GM18873 (cell line): Measurements from ENCODE around the gene FAM228B.
"Not testable (repeated sequence)": the region's sequence is repeated elsewhere in the genome, so short reads cannot be mapped to it uniquely, and the experiment has no call there.

Experiments used
- ATAC-seq: cut with Tn5 transposase; IDR thresholded peaks from one replicate; pipeline ENCODE4 v1.9.1; 2021; ENCODE audit warnings: mild to moderate bottlenecking, moderate library complexity, moderate number of reproducible peaks; ENCODE audit not compliant: unreplicated experiment, low FRiP score

Gene FAM228B

DNA sequence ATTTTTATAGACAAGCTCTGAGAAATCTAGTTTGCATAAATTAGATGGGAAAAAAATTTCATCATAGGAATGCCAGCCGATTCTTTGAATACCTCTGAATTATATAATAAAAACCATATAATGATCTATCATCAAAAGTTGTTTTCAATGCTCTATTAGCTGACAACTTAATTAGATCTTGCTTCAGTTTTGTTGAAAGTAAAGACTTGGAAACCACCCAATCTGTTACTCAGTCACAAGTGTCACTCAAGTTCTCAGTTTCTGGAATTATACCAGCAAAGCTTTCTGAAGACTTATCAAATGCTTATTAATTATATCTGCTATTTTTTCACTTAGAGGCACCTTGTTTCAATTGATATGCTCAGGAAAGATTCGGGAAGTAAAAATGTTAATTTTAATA, 21.3 kb upstream of the FAM228B start:
- ATAC-seq, result no peak

DNA sequence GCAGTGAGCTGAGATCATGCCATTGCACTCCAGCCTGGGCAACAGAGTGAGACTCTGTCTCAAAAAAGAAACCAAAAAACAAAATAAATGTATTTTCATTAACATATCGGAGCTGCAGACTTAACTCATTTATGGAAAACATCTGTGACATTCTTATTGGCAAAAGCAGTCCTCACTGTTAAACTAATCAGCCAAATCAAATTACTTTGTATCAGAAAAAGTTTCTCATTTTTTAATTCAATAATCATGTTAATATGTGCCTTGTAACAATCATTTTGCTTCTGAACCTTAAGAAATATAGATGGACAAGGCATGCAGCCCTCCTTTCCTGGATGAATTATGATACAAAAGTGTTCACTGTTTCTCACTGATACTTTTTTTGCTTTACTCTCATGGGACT, 20.6 kb upstream of the FAM228B start:
- no peak for ATAC-seq

DNA sequence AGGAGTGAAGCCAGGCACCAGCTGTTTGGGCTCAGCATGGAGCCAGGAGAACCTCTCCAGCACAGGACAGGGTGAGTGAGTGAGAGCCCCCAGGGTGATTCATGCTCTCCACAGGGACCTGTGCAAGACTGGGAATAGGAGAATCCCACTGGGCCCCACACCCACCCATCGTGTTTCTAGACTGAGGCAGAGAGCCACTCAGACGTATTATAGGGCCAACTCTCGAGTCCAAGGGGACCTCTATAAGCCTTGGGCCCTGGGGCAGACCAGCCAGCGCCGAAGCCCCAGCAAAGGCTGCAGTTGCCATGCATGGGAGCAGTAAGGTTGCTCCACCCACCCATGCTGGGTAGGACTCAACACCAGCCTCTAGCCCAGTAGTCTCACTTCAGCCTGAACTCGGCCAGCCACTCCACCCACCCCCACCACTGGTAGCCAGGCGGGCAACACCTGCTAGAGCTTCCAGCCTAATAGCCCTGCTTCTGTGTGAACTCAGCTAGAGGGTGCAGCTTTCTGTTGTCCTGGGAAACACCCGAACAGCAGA, 19.1 kb upstream of the FAM228B start:
- no peak for ATAC-seq

DNA sequence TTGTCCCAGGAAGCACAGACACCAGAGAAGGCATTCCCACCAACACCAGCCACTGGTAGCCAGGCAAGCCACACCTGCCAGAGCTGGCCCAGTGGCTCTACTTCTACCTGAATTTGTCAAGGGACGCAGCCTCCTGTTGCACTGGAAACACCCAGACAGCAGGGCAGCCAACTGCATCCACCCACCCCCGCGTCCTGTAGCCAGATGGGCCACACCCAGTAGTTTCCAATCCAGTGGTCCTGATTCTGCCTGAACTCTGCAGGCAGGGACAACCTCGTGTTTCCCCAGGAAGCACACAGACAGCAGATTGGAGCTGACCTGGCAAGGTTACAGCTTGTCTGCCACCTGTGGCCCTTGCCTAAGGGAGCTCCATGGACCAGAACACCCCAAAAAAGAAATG, 18.4 kb upstream of the FAM228B start:
- no peak for ATAC-seq

DNA sequence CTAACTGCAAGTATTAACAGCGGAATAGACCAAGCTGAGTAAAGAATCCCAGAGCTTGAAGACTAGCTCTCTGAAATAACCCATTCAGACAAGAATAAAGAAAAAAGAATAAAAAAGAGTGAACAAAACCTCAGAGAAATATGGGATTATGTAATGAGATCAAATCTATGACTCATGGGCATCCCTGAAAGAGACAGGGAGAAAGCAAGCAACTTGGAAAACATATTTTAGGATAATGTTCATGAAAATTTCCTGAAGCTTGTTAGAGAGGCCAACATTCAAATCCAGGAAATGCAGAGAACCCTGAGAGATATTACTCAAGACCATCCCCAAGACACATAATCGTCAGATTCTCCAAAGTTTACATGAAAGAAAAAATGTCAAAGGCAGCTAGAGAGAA, 17.5 kb upstream of the FAM228B start:
- no peak for ATAC-seq

DNA sequence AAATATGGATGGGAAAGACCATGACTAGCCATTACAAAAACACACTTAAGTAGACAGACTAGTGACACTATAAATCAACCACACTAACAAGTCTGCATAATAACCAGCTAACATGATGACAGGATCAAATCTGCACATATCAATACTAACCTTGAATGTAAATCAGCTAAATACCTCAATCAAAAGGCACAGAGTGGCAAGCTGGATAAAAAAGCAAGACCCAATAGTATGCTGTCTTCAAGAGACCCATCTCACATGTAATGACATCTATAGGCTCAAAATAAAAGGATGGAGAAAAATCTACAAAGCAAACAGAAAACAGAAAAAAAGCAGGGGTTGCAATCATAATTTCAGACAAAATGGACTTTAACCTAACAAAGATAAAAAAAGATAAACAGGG, 16.5 kb upstream of the FAM228B start:
- no peak for ATAC-seq

DNA sequence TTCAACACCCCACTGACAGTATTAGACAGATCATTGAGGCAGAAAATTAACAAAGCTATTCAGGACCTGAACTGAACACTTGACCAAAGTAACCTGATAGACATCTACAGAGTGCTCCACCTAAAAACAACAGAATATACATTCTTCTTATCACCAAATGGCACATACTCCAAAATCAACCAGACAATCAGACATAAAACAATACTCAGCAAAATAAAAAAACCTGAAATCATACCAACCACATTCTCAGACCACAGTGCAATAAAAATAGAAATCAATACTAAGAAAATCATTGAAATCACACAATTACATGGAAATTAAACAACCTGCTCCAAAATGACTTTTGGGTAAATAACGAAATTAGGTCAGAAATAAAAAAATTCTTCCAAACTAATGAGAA, 15.9 kb upstream of the FAM228B start:
- no peak for ATAC-seq

DNA sequence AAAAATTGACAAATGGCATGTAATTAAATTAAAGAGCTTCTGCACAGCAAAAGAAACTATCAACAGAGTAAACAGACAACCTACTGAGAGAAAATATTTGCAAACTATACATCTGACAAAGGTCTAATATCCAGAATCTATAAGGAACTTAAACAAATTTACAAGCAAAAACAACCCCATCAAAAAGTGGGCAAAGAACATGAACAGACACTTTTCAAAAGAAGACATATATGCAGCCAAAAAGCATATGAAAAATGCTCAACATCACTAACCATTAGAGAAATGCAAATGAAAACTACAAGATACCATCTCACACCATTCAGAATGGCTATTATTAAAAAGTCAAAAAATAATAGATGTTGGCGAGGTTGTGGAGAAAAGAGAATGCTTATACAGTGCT, 13.8 kb upstream of the FAM228B start:
- ATAC-seq, result not testable (repeated sequence)

DNA sequence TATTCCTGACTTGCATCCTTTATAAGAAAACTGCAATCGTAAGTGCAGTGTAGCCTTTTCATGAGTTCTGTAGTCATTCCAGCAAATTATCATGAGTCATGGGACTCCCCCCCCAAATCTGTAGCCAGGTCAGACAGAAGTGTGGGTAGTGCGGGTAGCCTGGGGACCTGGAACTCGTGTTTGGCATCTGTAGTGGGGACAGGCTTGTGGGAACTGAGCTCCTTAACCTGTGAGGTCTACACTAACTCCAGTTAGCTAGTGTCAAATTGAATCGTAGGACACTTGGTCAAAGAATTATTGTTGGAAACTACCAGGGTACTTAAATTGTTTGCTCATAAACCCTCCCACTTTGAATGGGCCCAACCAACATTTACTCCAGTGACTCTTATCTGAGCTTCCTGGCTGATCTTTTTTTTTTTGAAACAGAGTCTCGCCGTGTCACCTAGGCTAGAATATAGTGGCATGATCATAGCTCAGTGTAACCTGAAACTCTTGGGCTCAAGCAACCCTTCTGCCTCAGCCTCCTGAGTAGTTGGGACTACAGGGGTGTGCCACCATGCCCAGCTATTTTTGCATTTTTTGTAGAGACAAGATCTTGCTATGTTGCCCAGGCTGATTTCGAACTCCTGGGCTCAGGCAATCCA, 12.5 kb upstream of the FAM228B start:
- no peak for ATAC-seq

DNA sequence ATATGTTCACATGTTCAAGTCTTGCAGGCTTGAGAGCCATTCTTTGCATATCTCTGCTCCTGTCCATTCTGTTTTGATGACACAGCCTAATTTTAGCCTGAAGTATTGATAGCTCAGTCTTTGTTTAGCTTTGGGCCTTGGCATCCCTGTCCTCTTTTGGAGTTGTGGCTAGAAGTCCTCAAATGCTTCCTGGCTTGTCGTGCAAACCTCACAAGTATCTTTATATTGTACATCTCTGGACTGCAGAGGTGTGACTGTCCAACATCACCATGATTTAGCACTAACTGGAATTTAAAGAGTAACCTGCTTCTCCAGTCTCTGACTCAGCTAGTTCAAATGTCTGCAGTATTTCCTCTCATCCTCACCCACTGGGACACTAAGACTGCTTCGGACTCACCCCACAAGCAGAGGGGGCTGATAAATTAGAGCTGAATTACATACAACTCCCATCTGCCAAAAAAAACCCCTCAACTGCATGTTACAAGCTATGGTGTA, 11.8 kb upstream of the FAM228B start:
- ATAC-seq, result no peak

DNA sequence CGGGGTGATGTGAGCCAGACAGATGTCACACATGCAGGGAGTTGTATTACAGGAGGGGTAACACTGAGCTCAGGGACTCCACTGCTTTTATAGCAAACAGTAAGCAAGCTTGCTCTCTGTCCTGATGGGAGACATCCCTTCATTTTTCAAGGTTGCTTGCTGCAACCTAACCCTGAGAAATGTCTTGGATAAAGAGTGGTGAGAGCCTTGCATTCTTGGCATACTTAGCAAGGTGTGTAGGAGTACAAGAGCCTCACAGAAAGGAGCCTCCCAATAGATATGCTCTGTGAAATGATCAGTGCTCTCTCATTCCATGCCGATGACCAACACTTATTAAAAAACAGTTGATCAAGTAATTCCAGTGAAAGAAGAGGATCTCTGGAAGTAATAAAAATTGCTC, 8.2 kb upstream of the FAM228B start:
- no peak for ATAC-seq

DNA sequence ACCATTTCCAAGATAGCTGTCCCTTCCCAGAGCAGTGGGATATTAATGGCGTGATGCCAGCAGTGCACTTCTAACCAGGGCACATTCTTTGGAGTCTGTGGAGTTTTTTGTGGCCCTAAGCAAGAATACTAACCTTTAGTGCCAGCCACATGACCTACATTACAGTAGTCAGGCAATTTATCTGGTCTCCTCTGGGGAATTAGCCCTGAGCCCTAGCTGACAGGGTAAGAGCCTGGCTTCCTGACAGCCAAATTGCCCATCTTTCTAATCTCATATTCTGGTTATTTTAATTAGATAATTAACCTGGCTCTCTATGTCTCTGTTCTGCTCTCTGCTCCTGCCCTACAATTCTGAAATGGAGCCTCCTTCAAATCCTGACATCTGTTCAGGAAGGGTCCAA, 5.4 kb upstream of the FAM228B start:
- ATAC-seq, result no peak

DNA sequence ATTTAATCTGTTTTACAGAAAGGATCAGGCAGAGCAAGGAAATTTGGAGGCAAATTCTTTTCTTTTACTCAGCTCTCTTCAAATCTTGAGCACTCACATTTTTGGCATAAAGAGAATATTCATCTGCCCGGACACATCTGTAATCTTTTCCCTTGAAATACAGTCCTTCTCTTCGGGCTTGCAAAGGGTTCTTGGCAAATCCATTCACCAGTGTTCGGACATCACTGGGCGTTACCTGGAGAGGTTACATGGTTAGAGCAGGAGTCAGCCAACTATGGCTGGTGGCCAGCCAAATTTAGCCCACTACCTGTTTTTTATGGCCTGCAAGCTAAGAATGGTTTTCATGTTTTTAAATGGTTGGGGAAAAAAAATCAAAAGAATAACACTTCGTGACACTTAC, 2.2 kb upstream of the FAM228B start:
- no peak for ATAC-seq

DNA sequence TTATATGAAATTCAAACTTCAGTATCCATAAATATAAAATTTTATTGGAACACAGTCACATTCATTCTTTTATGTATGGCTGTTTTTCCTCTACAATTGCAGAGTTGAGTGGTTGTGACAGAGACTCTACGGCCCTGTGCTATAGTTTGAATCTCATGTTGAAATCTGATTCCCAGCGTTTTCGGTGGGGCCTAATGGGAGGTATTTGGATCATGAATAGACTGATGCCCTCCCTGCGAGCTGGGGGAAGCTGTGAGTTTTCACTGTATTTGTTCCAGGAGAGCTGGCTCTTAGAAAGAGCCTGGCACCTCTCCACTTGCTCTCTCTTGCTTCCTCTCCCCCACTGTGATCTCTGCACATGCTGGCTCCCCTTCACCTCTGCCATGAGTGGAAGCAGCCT, 1.8 kb upstream of the FAM228B start:
- ATAC-seq, result no peak

DNA sequence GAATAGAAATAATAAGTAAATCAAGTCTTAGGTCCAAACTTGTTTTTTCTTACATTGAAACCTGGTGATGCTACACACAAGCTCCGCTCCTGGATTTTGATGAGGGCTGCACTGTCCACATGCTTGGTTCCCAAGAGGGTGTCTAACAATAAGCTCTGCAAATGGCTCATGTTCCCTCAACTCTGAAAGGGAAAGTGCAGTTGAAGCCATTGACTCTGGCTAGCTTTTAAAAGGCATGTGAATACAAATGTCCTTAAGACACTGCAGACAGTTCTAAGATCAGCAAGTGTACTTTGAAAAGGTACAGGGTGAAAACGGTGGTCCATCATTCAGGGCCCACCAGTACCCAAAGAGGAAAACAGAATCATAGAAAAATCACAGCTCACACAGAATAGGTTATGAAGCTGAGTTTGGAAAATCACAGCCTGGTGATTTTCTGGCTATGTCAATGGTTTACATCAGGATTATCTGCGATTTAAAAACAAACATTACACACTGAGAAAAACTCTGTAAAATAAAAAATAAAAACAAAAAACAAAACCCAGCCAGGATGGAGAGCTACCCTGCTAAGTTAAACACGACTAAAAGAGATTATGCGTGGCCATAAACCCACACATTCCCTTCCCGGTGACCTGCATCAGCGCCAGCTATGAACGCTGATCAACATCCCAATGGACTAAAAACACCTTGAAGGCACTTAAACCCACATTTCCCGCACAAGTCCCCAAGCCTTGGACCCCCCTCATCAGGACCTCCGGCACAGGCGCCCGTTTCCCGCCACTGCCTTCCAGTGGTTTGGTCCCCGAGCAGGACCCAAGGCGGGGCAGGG, 689 bp upstream of the FAM228B start:
- peak; percentile 15 for ATAC-seq

DNA sequence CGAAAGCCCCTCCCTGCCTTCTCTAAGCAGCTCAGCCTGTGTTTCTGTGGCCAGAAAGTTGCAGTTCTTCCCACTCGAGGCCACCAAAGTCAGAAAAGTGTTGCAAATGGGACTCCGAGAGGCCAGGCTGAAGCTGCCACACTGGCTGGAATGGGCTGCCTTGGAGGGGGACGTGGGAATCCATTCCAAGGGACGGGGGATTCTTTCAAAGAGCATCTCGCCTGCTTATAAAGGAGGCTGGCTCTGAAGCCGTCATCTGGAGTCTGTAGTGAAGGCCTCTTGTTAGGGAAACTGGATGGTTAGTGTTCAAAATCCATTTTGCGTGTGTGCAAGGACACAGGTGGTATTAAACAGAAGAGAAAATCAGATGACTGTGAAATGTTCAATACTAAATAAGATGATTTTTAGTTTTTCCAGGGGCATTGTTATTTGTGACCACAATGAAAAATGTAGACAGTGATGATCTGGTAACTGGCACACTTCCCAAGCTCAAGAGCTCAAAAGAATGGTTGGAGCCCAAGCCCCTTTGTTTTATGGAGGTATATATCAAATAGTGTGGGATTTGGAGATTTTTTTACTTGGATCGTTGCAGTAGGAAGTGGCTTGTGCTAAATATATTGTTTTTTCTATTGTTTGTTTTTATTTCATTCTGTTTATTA, 782 bp downstream of the FAM228B start:
- no peak for ATAC-seq

DNA sequence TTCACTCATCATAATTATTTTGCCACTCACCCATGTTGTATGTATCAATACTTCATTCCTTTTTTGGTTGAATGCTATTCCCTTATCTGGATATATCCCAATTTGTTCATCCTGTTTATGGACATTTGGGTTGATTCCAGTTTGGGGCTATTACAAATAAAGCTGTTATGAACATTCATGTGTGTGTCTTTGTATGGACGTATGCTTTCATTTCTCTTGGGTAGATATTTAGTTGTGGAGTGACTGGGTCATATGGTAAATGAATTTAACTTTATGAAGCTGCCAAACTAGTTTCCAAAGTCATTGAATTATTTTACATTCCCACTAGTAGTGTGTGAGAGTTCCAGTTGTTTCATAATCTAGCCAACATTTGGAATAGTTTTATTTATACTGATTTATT, 2.7 kb downstream of the FAM228B start:
- no peak for ATAC-seq

DNA sequence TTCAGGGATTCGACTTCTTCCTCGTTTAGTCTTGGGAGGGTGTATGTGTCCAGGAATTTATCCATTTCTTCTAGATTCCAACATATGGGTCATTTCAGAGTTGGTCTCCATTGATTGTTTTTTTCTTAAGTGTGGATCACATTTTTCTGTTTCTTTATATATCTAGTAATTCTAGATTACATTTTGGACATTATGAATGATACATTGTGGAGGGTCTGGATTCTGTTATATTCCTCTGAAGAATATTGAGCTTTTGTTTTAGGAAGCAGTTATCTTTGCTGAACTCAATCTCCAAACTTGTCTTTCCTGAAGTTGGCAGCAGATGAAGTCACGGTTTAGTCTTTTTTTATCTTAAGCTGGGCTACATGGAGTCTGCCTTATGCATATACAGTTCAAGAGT, 9.3 kb downstream of the FAM228B start:
- ATAC-seq, result no peak

DNA sequence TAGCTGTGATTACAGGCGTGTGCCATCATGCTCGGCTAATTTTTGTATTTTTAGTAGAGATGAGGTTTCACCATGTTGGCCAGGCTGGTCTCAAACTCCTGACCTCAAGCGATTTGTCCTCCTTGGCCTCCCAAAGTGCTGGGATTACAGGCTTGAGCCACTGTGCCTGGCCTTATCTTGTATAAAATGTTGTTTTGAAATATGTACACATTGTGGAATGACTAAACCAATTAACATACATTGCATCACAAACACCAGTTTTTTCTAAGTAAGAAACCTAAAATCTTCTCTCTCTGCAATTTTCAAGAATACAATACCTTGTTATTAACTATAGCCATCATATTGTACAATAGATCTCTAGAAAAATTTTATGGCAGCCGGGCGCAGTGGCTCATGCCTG, 17.0 kb downstream of the FAM228B start:
- not testable (repeated sequence) for ATAC-seq

DNA sequence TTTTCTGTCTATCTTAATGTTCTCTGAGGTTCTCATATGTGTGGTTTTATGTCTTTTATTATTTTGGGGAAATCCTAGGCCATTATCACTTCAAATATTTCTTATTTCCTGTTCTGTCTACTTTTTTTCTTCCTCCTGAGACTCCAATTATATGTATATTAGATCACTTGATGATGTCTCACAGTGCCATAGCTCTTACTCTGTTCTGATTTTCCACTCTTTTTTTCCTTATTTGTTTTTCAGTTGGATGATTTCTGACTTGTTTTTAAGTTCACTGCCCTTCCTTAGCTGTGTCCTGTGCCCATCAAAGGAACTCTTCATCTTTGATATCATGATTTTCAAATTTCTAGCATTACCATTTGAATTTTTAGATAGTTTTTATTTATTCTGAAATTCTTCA, 24.1 kb downstream of the FAM228B start:
- no peak for ATAC-seq
